ENCODE results near the gene MORN4.
"Not testable (repeated sequence)": the region's sequence is repeated elsewhere in the genome, so short reads cannot be mapped to it uniquely, and the experiment has no call there.

Gene MORN4

DNA sequence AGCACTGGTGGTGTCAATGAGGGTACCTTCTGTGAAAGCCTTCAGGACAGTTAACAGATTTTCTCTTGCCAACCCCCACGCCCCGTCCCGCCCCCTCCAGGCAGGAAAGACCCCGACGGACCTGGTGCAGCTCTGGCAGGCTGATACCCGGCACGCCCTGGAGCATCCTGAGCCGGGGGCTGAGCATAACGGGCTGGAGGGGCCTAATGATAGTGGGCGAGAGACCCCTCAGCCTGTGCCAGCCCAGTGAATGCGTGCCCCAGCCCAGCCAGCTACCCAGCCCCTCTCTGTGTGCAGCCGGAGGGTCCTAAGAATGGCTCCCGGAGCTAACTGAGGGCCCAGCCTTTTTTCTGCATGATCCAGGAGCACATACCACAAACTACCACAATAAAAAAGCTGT lies 49.8 kb downstream of the MORN4 start:
- peaks cover 8% of the 10 kb centered on the region for H3K4me1 ChIP-seq (ENCODE audit: control insufficient read depth, insufficient read depth, low read length, unreplicated experiment)
- H3K4me3 ChIP-seq (ENCODE audit: low read depth, low read length) = no peak overlapping the region
- no peaks in the 10 kb centered on the region for H3K27me3 ChIP-seq (ENCODE audit: insufficient read depth, low read length)
- no peaks in the 10 kb centered on the region for H3K36me3 ChIP-seq (ENCODE audit: insufficient read depth, low read length)
- H2AFZ ChIP-seq (ENCODE audit: low read length, unreplicated experiment) = no peak overlapping the region
- no peaks in the 10 kb centered on the region for H3K79me2 ChIP-seq (ENCODE audit: control insufficient read depth, insufficient read depth, low read length, unreplicated experiment)
- no peak overlapping the region for H3K27ac ChIP-seq (ENCODE audit: low read depth, low read length)

DNA sequence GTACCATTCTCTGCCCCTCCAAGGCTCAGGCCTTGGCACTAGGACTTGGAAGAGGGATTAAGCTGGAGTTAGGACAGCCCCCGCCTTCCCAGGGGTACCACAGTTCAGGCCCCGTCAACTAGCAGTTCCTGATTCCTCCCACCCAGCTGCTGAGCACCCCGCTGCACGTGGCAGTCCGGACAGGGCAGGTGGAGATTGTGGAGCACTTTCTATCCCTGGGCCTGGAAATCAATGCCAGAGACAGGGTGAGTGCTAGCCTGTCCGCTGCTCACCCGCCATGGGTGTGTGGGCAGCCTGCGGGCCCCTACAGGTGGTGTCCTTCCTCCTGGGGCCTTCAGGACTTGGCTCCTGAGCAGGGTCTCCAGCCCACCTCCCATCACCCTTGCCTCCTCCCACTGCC lies 51.1 kb downstream of the MORN4 start:
- no peaks in the 10 kb centered on the region for H3K79me2 ChIP-seq (ENCODE audit: control insufficient read depth, insufficient read depth, low read length, unreplicated experiment)
- H3K4me1 ChIP-seq (ENCODE audit: control insufficient read depth, insufficient read depth, low read length, unreplicated experiment) = peaks cover 8% of the 10 kb centered on the region
- no peak overlapping the region for H2AFZ ChIP-seq (ENCODE audit: low read length, unreplicated experiment)
- H3K27ac ChIP-seq (ENCODE audit: low read depth, low read length) = no peak overlapping the region
- H3K36me3 ChIP-seq (ENCODE audit: insufficient read depth, low read length) = no peaks in the 10 kb centered on the region
- H3K27me3 ChIP-seq (ENCODE audit: insufficient read depth, low read length) = no peaks in the 10 kb centered on the region
- no peak overlapping the region for H3K4me3 ChIP-seq (ENCODE audit: low read depth, low read length)

DNA sequence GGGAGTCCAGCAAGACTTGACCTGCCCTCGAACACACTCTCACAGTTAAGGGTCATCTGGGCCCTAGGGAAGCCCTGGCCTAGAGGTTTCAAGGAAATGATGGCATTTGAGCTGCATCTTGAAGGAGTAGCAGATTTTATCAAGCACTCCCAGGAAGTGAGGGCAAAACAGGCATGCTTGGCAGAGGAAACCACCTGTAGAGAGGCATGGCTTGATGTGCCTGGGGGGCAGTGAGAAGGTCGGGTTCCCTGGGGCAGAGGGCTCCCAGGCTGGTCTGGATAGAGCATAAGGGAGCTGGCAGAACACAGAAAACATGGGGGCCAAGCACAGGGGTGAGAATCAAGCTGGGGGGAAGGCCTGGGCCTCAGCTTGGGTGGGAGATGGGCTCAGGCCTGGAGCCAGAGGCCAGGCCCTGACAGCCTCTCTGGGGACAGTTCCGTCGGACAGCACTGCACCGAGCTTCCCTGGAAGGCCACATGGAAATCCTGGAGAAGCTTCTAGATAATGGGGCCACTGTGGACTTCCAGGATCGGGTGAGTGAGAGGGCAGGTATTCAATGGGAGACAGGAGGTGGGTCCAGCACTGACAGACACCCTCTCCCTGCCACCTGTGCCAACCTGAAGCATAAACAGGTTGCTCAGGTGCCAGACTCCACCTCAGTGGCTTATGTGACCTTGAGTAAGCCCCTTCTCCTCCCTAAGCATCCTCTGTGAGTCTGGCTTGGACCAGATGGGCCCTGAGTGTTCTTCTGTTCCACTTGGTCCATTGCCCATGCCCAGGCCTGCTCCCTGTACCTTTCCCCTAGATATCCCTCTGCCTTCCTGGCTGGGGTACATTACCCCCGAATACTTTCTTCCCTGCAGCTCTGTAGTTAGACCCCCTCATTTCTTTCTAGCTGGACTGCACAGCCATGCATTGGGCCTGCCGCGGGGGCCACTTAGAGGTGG lies 52.6 kb downstream of the MORN4 start:
- Histone ChIP-seq H2AFZ (ENCODE audit: low read length, unreplicated experiment) (no peak overlapping the region), H3K27ac (ENCODE audit: low read depth, low read length) (no peak overlapping the region), H3K36me3 (ENCODE audit: insufficient read depth, low read length) (no peaks in the 10 kb centered on the region), H3K4me1 (ENCODE audit: control insufficient read depth, insufficient read depth, low read length, unreplicated experiment) (peaks cover 8% of the 10 kb centered on the region), H3K4me3 (ENCODE audit: low read depth, low read length) (no peak overlapping the region), H3K27me3 (ENCODE audit: insufficient read depth, low read length) (no peaks in the 10 kb centered on the region), H3K79me2 (ENCODE audit: control insufficient read depth, insufficient read depth, low read length, unreplicated experiment) (no peaks in the 10 kb centered on the region)

DNA sequence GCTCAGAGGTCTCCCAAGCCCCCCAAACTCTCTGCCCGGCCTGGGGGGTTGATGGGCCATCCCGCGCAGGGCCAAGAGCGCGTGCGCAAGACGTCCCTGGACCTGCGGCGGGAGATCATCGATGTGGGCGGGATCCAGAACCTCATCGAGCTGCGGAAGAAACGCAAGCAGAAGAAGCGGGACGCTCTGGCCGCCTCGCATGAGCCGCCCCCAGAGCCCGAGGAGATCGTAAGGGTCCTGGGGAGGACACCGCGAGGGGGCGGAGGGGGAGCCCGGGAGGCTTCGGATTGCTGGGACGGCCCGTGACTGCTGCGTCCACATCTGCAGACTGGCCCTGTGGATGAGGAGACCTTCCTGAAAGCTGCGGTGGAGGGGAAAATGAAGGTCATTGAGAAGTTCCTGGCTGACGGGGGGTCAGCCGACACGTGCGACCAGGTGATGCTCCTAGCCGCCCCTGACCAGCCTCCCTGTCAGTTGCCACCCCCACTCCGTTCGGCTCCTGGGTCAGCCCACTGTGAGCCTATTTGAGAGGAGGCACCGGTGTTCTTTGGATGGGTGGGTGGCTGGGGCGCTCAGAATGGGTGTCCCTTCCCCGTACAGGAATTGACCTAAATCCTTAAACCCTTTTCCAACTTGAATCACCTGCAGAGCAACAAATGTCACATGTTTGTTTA lies 55.0 kb downstream of the MORN4 start:
- peaks cover 18% of the 10 kb centered on the region for H3K4me1 ChIP-seq (ENCODE audit: control insufficient read depth, insufficient read depth, low read length, unreplicated experiment)
- H2AFZ ChIP-seq (ENCODE audit: low read length, unreplicated experiment) = no peak overlapping the region
- no peaks in the 10 kb centered on the region for H3K36me3 ChIP-seq (ENCODE audit: insufficient read depth, low read length)
- no peak overlapping the region for H3K27ac ChIP-seq (ENCODE audit: low read depth, low read length)
- no peak overlapping the region for H3K4me3 ChIP-seq (ENCODE audit: low read depth, low read length)
- no peaks in the 10 kb centered on the region for H3K27me3 ChIP-seq (ENCODE audit: insufficient read depth, low read length)
- no peaks in the 10 kb centered on the region for H3K79me2 ChIP-seq (ENCODE audit: control insufficient read depth, insufficient read depth, low read length, unreplicated experiment)

DNA sequence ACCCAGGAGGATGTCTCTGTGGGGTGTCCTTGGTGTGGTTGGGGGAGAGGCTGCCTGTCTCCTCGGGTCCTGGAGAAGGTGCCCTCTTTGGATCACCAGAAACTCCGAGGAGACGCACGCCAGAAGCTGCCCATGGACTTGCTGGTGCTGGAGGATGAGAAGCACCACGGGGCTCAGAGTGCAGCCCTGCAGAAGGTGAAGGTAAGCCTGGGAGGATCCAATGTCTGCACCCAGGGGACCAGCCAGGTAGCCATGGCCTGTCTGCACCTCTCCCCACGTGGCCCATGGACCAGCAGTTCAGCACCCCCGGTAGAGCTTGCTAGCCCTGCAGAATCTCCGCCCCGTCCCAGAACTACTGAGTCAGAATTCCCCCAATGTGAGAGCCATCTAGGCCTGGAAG lies 55.6 kb downstream of the MORN4 start:
- H3K4me3 ChIP-seq (ENCODE audit: low read depth, low read length) = no peak overlapping the region
- no peak overlapping the region for H3K27ac ChIP-seq (ENCODE audit: low read depth, low read length)
- H3K79me2 ChIP-seq (ENCODE audit: control insufficient read depth, insufficient read depth, low read length, unreplicated experiment) = no peaks in the 10 kb centered on the region
- H3K36me3 ChIP-seq (ENCODE audit: insufficient read depth, low read length) = no peaks in the 10 kb centered on the region
- no peaks in the 10 kb centered on the region for H3K27me3 ChIP-seq (ENCODE audit: insufficient read depth, low read length)
- H2AFZ ChIP-seq (ENCODE audit: low read length, unreplicated experiment) = no peak overlapping the region
- peaks cover 24% of the 10 kb centered on the region for H3K4me1 ChIP-seq (ENCODE audit: control insufficient read depth, insufficient read depth, low read length, unreplicated experiment)

DNA sequence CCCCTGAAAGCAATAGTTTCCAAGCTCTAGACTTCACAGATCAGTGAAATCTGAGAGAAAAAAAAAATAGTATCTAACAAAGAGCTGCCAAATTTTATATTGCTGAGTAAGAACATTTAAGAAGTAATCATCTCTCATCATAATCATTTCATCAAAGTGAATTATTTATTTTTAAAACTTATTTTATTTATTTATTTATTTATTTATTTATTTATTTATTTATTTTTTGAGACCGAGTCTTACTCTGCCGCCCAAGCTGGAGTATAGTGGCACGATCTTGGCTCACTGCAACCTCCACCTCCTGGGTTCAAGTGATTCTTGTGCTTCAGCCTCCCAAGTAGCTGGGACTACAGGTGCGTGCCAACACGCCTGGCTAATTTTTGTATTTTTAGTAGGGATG lies 56.8 kb downstream of the MORN4 start:
- not testable (repeated sequence) for H3K4me3 ChIP-seq (ENCODE audit: low read depth, low read length); H3K27ac ChIP-seq (ENCODE audit: low read depth, low read length); H3K79me2 ChIP-seq (ENCODE audit: control insufficient read depth, insufficient read depth, low read length, unreplicated experiment); H3K27me3 ChIP-seq (ENCODE audit: insufficient read depth, low read length); H2AFZ ChIP-seq (ENCODE audit: low read length, unreplicated experiment); H3K36me3 ChIP-seq (ENCODE audit: insufficient read depth, low read length)
- peaks cover 28% of the 10 kb centered on the region for H3K4me1 ChIP-seq (ENCODE audit: control insufficient read depth, insufficient read depth, low read length, unreplicated experiment)

DNA sequence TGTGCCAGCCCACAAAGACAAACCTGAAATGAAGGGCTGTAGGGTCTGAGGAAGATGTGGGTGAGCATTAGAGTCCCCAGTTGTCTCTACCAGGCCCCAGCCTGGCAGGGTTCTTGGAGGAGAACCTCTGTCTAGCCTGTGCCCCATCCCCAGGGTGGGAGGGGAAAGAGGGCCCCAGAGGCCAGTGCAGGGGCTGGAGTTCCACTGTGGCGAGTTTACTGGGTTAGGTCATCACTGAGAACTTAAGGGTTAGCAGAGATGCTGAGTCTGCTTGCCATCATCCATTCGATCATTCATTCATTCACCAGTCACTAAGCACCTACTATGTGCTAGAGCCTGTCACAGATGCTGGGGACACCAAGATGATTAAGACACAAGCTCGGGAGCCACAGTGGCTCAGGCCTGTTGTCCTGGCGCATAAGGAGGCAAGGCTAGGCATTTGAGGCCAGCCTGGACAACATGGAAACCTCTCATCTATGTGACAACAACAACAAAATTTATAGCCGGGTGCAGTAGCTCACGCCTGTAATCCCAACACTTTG lies 58.1 kb downstream of the MORN4 start:
- Histone ChIP-seq H3K36me3 (ENCODE audit: insufficient read depth, low read length) (no peaks in the 10 kb centered on the region), H3K27me3 (ENCODE audit: insufficient read depth, low read length) (no peaks in the 10 kb centered on the region), H3K79me2 (ENCODE audit: control insufficient read depth, insufficient read depth, low read length, unreplicated experiment) (no peaks in the 10 kb centered on the region), H3K27ac (ENCODE audit: low read depth, low read length) (peak overlapping the region; percentile 58), H3K4me1 (ENCODE audit: control insufficient read depth, insufficient read depth, low read length, unreplicated experiment) (peaks cover 28% of the 10 kb centered on the region), H2AFZ (ENCODE audit: low read length, unreplicated experiment) (no peak overlapping the region), H3K4me3 (ENCODE audit: low read depth, low read length) (no peak overlapping the region)

DNA sequence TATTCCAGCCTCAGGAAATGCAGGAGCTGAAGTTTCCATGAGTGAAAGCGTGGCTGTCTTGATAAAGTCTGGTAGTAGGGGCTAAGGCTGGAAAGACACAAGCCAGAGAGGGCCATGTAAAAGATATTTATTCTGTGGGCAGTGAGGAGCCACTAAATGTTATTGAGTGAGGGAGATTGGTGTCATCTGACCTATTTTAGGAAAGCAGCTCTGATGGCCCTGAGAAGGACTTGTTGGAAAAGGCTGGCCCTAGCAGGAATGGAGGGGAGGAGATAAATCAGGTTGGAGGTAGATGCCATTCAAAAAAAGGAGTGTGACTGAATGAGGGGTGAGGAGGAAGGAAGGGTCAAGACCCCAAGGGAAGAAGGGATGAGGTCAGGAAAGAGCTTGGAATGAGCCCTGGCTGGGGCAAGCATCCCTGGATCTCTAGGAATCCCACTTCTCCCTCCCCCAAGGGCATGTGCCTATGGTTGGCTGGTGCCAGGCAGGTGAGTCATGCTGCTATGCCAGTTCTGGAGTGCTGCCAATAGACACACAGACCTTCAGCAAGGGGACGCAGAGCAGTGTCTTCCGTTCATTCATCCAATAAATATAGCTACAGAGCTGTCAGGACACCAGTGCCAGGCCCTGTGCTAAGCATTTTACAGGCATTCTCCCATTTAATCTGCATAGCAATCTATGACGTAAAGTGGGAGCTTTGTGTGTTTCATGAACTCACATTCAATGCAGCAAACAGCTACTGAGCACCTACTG lies 58.8 kb downstream of the MORN4 start:
- Histone ChIP-seq H3K27ac (ENCODE audit: low read depth, low read length) (peak overlapping the region; percentile 58), H3K36me3 (ENCODE audit: insufficient read depth, low read length) (no peaks in the 10 kb centered on the region), H3K27me3 (ENCODE audit: insufficient read depth, low read length) (no peaks in the 10 kb centered on the region), H3K4me3 (ENCODE audit: low read depth, low read length) (no peak overlapping the region), H2AFZ (ENCODE audit: low read length, unreplicated experiment) (no peak overlapping the region), H3K79me2 (ENCODE audit: control insufficient read depth, insufficient read depth, low read length, unreplicated experiment) (no peaks in the 10 kb centered on the region), H3K4me1 (ENCODE audit: control insufficient read depth, insufficient read depth, low read length, unreplicated experiment) (peaks cover 28% of the 10 kb centered on the region)

DNA sequence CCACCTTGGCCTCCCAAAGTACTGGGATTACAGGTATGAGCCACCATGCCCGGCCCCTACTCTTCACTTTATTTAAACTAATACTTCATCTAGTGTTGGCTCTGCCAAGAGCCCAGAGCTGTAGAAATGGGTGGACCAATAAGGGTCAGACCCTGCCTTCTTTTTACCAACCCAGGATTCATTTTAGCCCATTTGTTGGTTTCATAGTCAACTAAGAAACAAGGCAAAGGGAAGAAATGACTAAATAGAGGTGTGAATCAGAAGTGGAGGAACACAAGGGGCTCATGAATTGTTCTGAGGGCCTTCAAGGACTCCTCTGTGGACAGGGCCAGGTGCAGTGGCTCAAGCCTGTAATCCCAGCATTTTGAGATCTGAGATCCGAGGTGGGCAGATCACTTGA lies 59.6 kb downstream of the MORN4 start:
- Histone ChIP-seq H3K27ac (ENCODE audit: low read depth, low read length) (no peak overlapping the region), H3K36me3 (ENCODE audit: insufficient read depth, low read length) (no peaks in the 10 kb centered on the region), H3K79me2 (ENCODE audit: control insufficient read depth, insufficient read depth, low read length, unreplicated experiment) (no peaks in the 10 kb centered on the region), H2AFZ (ENCODE audit: low read length, unreplicated experiment) (no peak overlapping the region), H3K4me3 (ENCODE audit: low read depth, low read length) (no peak overlapping the region), H3K27me3 (ENCODE audit: insufficient read depth, low read length) (no peaks in the 10 kb centered on the region), H3K4me1 (ENCODE audit: control insufficient read depth, insufficient read depth, low read length, unreplicated experiment) (peaks cover 28% of the 10 kb centered on the region)

DNA sequence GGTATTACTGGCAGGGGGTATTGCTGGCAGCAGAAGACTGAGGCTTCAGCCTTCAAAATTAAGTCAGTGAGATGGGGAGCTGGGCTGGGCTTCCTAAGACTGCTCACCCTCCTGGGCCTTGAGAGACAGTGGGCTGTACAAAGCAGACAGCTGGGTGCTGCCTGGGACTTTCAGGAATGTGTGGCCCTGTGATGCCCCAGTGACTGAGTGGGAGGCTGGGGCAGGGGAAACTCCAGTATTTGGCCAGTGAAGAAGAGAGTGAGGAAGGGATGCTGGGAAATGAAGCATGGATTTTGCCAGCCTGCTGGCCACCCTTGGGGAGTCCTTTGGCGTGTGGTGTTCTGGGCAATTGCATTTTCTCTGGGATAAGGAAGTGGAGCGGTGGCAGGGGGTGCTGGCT lies 60.3 kb downstream of the MORN4 start:
- Histone ChIP-seq H3K4me3 (ENCODE audit: low read depth, low read length) (no peak overlapping the region), H3K27me3 (ENCODE audit: insufficient read depth, low read length) (no peaks in the 10 kb centered on the region), H2AFZ (ENCODE audit: low read length, unreplicated experiment) (no peak overlapping the region), H3K27ac (ENCODE audit: low read depth, low read length) (no peak overlapping the region), H3K79me2 (ENCODE audit: control insufficient read depth, insufficient read depth, low read length, unreplicated experiment) (no peaks in the 10 kb centered on the region), H3K4me1 (ENCODE audit: control insufficient read depth, insufficient read depth, low read length, unreplicated experiment) (peaks cover 28% of the 10 kb centered on the region), H3K36me3 (ENCODE audit: insufficient read depth, low read length) (no peaks in the 10 kb centered on the region)
